Measurements from ENCODE around the gene SNAI1.

SNAI1 gene

GRCh38 chr20:49964964-49965780 is 17.6 kb upstream of the SNAI1 start:
- DNase-seq (ENCODE audit: low read depth): peak; percentile 59
- H3K4me3 ChIP-seq (ENCODE audit: low read length): no peak overlapping the region
- TF ChIP-seq CTCF (IDR thresholded peaks at IDR 0.05; ENCODE audit: insufficient read depth, low read depth, low read length, missing control alignments): peak; percentile 59

- H3K4me3 ChIP-seq (ENCODE audit: low read length): no peak overlapping the region
- DNase-seq (ENCODE audit: low read depth): peak; percentile 72
- TF ChIP-seq CTCF (IDR thresholded peaks at IDR 0.05; ENCODE audit: insufficient read depth, low read depth, low read length, missing control alignments): no peak
Observed at GRCh38 chr20:49965781-49966305, 16.9 kb upstream of the SNAI1 start.

GRCh38 chr20:49966861-49967260 is 15.9 kb upstream of the SNAI1 start:
- no peak overlapping the region for H3K4me3 ChIP-seq (ENCODE audit: low read length)
- no peak for TF ChIP-seq CTCF (IDR thresholded peaks at IDR 0.05; ENCODE audit: insufficient read depth, low read depth, low read length, missing control alignments)
- DNase-seq (ENCODE audit: low read depth): peak; percentile 24

GRCh38 chr20:49969234-49969633 is 13.5 kb upstream of the SNAI1 start:
- TF ChIP-seq CTCF (IDR thresholded peaks at IDR 0.05; ENCODE audit: insufficient read depth, low read depth, low read length, missing control alignments): no peak
- DNase-seq (ENCODE audit: low read depth): no peak

GRCh38 chr20:49969946-49970345 is 12.8 kb upstream of the SNAI1 start:
- DNase-seq (ENCODE audit: low read depth): peak; percentile 86
- no peak overlapping the region for H3K4me3 ChIP-seq (ENCODE audit: low read length)
- no peak for TF ChIP-seq CTCF (IDR thresholded peaks at IDR 0.05; ENCODE audit: insufficient read depth, low read depth, low read length, missing control alignments)

More at GRCh38 chr20:49969234-49969633, 13.5 kb upstream of the SNAI1 start:
- H3K4me3 ChIP-seq (ENCODE audit: low read length): no peak overlapping the region

GRCh38 chr20:49970498-49970897 is 12.3 kb upstream of the SNAI1 start:
- no peak for DNase-seq (ENCODE audit: low read depth)
- TF ChIP-seq CTCF (IDR thresholded peaks at IDR 0.05; ENCODE audit: insufficient read depth, low read depth, low read length, missing control alignments): no peak
- no peak overlapping the region for H3K4me3 ChIP-seq (ENCODE audit: low read length)
